GM21723 (cell line): ENCODE data around the gene PTGER3.
A peak's percentile ranks its signal among the peaks of the same experiment; 100 is the strongest.
"Not testable (repeated sequence)": the region's sequence is repeated elsewhere in the genome, so short reads cannot be mapped to it uniquely, and the experiment has no call there.

ENCODE experiments used
- ATAC-seq: cut with Tn5 transposase; IDR thresholded peaks from one replicate; pipeline ENCODE4 v1.9.1; 2021; ENCODE audit warnings: mild to moderate bottlenecking, moderate library complexity; ENCODE audit not compliant: unreplicated experiment

PTGER3 gene

DNA sequence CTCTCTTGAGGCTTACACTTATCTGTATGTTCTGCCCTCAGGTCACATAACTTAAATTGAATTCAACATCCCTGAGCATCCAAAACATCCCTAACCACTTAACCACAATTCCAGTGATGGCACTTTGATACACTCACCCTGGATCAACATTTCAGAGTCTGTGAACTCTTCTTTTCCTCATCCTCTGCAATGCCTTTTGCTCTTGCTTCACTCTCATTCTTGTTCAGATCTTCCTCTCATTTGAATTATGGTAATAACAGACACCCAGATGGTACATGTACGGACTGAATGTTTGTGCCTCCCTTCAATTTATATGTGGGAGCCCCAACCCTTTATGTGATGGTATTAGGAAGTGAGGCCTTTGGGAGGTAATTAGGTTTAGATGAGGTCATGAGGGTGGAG, 33.4 kb downstream of the PTGER3 start:
- ATAC-seq, result no peak

DNA sequence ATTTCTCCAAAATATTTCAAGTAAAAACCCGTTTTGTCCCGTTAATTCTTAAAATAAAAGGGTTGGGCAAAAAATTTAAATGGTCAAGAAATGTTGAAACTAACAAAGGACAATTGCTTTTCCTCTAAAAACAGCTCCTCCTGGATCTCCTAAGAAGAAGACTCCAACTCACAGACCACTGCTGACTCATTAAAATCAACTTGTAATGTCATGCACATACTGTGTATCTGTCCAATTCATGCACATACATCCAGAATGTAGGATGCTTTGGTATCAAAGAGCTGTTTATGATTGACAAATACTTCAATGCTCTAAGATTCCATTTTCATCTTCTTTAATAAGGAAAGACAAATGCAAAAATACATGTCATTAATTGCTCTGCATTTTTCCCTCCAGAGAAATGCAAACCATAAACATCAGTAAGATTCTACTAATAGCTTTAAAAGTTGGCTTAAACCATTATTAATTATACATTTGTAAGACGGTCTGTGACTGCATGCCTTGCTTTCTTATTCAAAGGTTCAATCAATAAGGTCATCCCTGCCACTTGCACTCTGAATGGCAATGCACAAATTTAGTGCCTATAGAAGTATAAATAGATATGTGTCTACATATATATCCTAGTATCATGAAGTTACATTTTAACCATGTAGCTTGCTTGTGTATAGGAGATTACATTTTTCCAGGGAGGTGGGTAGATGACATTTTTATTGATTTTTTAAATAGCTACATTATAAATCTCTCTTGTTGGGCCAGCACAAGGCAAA, 44.7 kb downstream of the PTGER3 start:
- no peak for ATAC-seq

DNA sequence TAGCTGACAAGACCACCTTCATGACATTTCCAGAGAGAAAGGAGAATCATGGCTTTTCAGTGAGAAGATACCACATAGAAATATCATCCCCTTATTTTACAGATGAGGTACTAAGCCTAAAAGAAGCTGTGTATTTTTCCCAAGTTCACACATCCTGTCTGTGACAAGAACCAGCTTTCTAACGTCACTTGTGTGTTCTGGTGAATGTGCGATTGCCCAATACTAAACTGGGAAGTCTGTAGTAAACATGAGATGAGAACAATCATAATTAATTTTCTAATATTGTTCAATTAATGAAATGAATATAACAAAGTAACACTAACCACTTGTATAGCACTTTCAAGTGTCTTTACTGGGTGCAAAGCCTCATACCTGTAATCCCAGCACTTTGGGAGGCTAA, 46.0 kb downstream of the PTGER3 start:
- no peak for ATAC-seq

DNA sequence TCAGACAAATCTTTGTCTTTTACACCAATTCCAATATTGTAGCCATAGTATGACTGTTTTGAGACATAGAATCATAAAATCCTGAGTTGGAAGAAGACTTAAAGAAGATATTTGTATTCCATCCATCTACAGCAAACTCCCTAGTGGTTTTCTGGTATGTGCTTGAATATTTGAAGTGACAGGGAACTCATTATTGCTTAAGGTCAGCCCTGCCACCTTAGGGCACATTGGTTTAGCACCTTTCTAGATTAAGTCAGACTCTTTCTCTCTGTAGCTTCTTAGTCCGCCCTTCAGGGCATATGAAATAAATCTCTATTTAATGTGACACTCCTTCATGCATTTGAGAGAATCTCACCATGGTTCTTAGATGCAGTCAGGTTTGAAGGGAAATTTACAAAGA, 49.8 kb downstream of the PTGER3 start:
- ATAC-seq, result no peak

DNA sequence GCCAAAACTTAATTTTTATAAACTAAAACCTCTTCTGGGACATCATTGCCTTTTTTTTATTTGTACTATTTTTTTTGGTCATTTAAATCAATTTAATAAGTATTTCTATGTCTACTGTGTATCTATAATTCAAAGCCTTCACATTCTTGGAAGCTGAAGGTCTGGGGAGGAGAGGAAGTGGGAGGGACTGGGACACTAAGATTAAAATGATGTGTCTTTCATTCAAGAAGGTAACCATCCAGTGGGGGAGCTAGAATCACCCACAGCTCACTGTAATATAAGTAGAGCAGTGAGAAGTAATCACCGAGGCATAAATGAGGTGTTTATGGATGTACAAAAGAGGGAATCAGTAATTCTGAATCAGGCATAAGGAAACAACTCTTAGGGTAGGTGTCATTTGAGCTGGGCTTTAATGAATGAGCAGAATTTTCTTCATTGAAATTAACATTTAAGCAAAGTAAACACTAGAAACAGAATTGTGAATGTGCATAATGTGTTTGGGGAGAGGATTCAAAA, 52.8 kb downstream of the PTGER3 start:
- ATAC-seq, result no peak

DNA sequence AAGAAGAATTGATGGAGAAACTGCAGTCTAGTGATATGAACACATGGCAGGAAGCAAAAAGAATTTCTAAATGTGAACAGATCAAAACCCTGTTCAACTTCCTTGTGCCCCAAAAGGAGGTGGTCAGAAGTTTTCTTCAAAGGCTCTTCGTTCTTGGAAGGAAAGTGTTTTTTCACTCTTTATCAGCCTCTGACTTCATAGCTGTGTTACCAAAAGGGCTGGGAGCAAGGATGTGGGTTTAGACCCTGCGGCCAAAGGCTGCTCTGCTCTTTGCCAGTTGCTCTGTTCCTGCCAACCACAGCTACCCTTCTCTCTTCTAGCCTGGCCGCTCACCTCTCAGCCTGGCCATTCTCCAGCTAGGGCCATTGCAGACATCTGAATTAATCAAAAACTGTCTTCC, 53.8 kb downstream of the PTGER3 start:
- no peak for ATAC-seq

DNA sequence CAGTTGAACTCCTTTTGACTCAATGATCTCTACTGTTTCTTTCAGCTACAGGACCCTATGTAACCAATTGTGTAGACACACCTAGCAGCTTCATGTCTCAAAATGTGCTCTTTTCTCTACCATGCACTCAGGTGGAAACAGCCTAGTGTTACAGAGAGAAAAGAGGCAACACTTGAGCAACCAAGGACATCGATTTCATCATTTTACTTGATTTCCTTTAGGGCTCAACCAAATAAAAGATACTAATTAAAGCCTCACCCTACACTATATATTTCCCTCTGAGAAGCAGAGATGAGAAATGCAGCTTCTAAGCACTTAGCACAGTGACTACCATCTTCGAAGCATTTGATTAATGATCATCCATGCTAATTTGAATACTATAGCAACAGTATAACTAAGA, 55.1 kb downstream of the PTGER3 start:
- no peak for ATAC-seq

DNA sequence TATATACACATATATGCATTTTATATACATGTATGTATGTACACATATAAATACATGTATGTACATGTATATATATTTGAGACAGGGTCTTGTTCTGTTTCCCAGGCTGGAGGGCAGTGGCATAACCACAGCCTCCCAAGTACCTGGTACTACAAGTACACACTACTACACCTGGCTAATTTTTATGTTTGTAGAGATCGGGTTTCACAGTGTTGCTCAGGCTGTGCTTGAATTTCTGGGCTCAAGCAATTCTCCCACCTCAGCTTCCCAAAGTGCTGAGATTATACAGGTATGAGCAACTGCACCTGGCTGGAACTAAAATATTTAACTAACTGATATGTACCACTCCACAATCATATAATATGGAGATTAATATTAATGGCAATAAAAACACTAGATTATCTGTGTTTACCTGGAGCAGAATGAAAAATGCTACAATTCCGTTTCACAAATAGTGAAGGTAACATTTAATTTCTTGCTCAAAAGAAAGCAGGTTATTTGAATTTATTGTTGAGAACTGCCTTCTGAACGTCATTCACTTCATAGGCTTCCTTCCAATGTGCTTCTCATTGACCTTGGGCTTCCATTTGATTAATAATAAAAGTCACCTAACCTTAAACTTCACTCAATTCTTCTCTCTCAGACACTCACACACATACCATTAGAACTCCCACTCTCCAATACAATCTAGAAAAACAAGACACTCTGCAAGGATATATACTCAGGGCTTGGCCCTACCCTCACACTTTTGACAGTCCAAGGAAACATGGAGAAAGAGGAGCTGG, 57.0 kb downstream of the PTGER3 start:
- ATAC-seq, result no peak

DNA sequence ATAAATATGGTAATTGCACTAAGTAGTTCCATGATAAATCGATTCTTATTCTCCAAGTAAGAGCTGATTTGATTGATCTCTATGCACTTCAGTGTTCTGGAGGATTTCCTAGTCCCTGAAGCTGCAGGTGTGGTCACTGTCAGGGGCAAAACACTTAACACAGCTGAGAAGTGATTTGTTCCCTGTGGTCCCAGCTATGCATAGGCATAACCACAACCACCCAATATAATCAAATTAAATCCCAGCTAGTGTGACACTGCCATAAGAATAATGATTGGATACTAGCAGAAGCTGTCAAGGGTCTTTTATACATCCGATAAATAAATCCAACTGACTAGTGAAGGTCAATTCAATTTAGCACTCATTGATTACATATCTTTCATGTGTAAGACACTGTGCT, 60.1 kb downstream of the PTGER3 start:
- ATAC-seq, result no peak

DNA sequence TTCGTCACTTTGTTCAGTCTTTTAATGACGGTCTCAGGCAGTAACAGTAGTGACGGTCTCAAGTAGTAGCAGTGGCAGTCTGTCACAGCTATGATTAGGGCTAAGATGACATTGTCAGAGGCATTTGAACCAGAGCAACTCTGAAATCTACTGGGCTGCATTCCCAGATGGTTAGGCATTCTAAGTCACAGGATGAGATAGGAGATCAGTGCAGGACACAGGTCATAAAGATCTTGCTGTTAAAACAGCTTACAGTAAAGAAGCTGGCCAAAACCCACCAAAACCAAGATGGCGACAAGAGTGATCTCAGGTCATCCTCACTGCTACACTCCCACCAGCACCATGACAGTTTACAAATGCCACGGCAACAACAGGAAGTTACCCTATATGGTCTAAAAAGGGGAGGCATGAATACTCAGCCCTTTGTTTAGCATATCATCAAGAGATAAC, 61.8 kb downstream of the PTGER3 start:
- ATAC-seq, result not testable (repeated sequence)

DNA sequence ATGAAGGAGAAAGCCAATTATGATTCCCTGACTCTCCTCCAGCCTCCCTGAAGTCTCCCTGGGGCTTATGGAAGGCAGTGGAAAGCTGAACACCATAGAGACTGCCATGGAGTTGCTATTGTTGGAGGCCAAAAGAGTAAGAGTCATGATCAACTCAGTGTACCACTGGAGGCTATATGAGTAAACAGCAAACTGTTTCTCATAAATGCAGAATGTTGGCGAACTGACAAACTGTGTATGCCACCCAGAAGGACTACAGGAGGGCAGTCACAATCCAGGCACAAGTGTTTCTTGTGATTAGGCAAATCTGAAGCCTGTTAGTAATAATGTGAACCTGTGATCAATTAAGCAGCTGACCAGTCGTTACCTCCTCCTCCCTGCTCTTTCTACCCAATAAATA, 62.3 kb downstream of the PTGER3 start:
- not testable (repeated sequence) for ATAC-seq

DNA sequence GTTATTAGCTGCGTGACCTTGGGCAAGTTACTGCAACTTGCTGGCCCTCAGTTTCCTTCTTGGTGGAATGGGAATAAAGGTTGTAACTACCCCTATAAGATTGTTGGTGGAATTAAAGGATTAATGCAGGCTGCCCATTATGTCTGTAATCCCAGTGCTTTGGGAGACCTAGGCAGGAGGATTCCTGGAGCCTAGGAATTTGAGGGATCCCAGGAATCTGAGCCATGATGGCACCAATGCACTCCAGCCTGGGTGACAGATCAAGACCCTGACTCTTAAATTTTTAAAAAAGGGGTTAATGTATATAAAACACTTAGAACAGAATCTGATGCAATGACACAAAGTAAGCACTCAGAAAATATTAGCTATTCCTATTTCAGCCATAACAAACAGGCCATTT, 67.3 kb downstream of the PTGER3 start:
- no peak for ATAC-seq

DNA sequence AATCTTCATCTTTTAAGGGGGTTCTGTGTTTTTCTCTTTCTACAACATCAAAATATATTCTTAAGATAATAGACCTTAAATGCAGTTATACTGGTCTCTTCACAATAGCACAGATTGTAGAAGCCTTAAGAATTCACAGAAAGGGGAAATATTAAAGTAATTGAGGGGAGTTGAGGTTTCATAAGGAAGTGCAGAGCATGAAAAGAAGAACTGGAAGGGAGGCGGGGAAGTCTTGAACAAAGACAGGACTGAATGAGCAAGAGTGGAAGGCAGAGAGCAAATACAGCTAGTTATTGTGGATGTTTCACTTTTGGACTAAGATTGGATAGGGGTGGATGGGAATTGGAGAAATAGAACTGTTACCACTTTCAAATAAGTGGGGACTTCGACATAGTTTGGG, 67.7 kb downstream of the PTGER3 start:
- no peak for ATAC-seq

DNA sequence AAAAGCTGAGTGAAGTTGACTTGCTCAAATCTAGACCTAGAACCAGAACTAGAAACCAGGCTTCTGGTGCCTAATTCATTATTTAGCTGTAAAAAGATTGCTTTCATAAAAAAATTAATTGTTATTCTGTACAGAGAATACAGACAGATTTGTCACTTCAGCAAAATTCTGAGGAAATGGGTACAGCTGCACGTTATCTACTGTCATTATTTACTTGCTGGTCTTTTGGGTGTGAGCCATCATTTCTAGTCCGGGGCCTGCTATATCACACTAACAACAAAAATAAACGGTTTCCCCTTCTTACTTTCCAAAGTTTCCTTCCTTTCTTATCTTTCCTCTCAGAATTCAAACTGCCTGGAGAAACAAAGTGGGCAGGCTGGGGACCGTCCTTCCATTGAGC, 68.3 kb downstream of the PTGER3 start:
- no peak for ATAC-seq

DNA sequence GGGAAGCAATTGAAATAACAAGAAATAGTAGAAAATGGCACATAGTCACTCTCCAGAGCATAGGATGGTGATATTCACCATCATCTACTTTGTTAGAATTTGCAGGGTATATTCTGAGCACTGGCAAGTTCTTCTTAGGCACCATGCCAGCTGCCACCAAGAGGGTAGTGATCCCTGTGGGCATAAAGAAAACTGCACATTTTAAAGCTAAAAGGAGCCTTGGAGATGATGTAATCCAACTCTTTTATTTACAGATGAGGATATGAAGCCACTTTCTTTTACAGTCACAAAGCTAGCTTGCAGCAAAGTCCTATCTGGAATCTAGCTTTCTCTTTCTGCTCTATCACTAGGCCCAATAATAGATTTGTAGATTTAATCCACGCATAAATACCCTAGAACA, 69.0 kb downstream of the PTGER3 start:
- no peak for ATAC-seq

DNA sequence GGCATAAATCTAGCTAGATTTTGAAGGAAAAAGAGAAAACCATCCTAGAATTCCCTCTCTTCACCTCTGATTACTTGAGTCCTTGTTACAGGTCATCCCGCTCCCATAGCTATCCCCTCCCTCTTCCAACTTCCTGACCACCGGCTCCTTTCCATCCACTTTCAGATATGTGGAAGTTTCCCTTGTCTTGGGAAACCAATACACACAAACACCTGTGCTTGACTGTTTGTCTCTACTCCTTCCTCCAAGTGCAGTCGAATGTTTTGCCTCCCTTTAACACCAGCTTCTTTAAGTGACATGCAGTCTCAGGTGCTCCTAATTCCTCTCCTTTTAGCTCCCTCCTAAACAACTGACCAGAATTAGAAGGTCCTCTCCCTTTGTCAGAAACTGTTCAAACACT, 70.0 kb downstream of the PTGER3 start:
- no peak for ATAC-seq

DNA sequence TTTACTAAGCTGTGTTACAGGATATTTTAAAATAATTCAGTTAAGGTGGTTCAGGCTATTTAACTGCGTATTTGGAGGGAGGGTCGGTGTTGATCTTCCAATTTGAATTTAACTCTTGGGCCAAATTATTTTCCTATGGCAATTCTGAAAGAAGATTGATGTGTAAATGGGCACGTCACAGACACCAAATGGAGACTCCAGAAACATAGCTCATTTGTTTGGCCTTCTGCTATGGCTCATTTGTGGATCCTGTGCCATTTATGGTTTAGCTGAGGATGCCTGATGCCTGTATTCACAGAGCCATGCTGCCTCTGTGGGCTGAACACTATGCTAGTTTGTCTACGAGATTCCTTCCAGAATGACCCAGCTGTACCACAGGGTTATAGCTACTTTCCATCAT, 70.6 kb downstream of the PTGER3 start:
- no peak for ATAC-seq

DNA sequence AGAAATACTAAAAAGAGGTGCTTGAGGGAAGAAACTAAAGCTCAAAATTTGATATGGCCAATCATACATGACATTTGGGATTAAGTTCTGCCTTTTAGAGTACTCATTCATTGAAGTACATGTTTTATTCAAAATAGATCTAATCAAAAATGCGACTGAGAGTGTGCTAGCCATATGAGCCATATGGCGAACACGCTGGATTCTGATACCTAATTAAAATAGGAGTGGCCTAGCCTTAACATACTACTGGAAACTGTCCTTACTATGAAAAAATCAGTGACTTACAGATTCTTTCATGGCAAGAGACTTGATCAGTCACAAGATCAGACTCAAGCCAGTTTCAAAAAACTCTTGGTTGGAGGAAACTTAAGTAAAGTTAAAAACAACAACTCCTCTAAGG, 73.9 kb downstream of the PTGER3 start:
- no peak for ATAC-seq

DNA sequence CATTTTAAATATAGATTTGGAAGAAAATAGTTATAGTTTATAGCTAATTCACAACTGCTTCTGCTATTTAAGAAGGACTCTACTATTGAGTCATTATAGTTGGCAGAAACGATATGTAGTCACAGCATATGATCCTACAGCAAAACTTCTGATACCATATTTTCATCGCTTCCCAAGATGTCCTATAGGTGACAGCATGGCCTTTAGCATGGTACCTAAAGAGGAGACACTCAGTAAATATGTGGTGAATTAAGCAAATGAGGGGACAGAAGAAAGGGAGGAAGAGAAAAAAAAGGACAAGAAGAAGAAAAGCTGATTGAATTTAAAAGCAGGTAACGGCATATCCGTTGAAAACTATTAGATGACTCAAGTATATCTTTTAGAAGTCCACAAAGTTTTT, 77.2 kb downstream of the PTGER3 start:
- ATAC-seq, result no peak

DNA sequence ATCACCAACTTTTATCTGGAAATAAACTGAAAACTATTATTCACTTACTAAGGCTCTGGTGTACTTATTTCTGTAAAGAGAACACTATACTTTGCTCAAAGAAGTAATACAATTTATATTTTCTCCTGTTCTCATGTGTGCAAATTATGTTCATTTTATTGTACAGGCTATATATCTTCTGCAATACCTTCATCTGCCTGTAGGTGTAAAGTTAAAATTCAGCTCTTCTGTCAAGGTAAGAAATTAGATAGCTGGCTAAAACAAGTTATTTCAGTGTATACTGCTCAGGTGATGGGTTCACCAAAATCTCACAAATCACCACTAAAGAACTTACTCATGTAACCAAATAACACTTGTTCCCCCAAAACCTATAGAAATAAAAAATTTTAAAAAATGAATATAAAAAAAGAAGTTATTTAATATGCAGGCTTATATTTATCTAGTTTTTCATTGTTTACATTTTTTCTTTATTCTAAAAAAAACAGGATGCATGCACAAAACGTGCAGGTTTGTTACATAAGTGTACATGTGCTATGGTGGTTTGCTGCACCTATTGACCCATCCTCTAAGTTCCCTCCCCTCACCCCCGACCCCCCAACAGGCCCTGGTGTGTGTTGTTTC, 81.5 kb downstream of the PTGER3 start:
- peak; percentile 77 for ATAC-seq

DNA sequence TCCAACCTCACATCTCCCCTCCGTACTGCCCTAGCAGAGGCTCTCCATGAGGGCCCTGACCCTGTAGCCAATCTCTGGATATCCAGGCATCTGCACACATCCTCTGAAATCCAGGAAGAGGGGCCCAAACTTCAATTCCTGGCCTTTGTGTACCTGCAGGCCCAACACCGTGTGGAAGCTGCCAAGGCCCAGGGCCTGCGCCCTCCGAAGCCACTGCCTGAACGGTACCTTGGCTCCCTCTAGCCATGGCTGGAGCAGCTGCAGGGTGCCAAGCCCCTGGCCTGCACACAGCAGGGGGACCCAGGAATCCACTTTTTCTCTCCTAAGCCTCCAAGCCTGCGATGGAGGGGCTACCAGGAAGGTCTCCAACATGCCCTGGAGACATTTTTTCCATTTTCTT, 84.2 kb downstream of the PTGER3 start:
- ATAC-seq, result no peak
